IMR-90 (cell line): ENCODE data around the gene RFX3. TPM values are rescaled to one million over a fixed set of nuclear protein-coding genes. Genes with fewer than 3 reads are reported as not detected.

Experiments
- ATAC-seq: fragments of 200-7000 bp; cut with Tn5 transposase; 2 replicates; pipeline ENCODE4 v1.9.1; 2020; ENCODE audit warnings: low read depth, mild to moderate bottlenecking, moderate library complexity
- BruUV-seq: library from RNA; stranded (reverse); fragments of 400-500 nt; replicated peaks from 2 replicates; lab custom pipeline; 2021; lab: Mats Ljungman, UMichigan
- CTCF ChIA-PET: fragments of 300-600 bp; formaldehyde crosslinking; extraction: SDS; loops from one replicate; lab custom pipeline; 2021; ENCODE audit warnings: antibody characterized with exemption; lab: Yijun Ruan, JAX
- POLR2A ChIA-PET: fragments of 300-600 bp; sonication (Branson Sonifier 250); formaldehyde crosslinking; loops from one replicate; lab custom pipeline; 2022; ENCODE audit warnings: antibody characterized with exemption; ENCODE audit not compliant: unreplicated experiment; lab: Charles Lee
- DNase-seq: peaks from one replicate; pipeline ENCODE4 v3.0.0; 2013
- H2AFZ ChIP-seq: replicated peaks from 2 replicates; pipeline ENCODE3; 2013; ENCODE audit warnings: low read length, mild to moderate bottlenecking; ENCODE audit not compliant: poor library complexity
- H2AK5ac ChIP-seq: 2 replicates; pipeline ENCODE4 v1.6.1; 2013; ENCODE audit warnings: low read depth, low read length, inconsistent platforms
- H2AK9ac ChIP-seq: replicated peaks from 2 replicates; pipeline ENCODE3; 2013; ENCODE audit warnings: mild to moderate bottlenecking, low read depth, low read length, moderate library complexity; ENCODE audit not compliant: poor library complexity
- H2BK120ac ChIP-seq: 2 replicates; pipeline ENCODE4 v1.6.1; 2013; ENCODE audit warnings: low read depth, low read length, inconsistent platforms
- H2BK15ac ChIP-seq: 3 replicates; pipeline ENCODE4 v1.6.1; 2013; ENCODE audit warnings: low read depth, low read length, inconsistent platforms
- H2BK20ac ChIP-seq: 2 replicates; pipeline ENCODE4 v1.6.1; 2013; ENCODE audit warnings: low read depth, mild to moderate bottlenecking, inconsistent platforms, low read length, moderate library complexity
- H2BK5ac ChIP-seq: 2 replicates; pipeline ENCODE4 v1.6.1; 2013; ENCODE audit warnings: mild to moderate bottlenecking, low read depth, low read length, inconsistent platforms; ENCODE audit not compliant: poor library complexity, severe bottlenecking
- H3K14ac ChIP-seq: replicated peaks from 2 replicates; pipeline ENCODE4 v1.6.1; 2013; ENCODE audit warnings: low read depth, low read length, inconsistent platforms
- H3K18ac ChIP-seq: 2 replicates; pipeline ENCODE4 v1.6.1; 2013; ENCODE audit warnings: low read depth, low read length, control low read depth
- H3K23ac ChIP-seq: 2 replicates; pipeline ENCODE4 v1.6.1; 2013; ENCODE audit warnings: low read depth, low read length, inconsistent platforms
- H3K27ac ChIP-seq: 2 replicates; pipeline ENCODE4 v1.5.1; 2013; ENCODE audit warnings: mild to moderate bottlenecking, control low read depth, low read length; ENCODE audit not compliant: insufficient read depth
- H3K27me3 ChIP-seq: 2 replicates; pipeline ENCODE4 v1.6.1; 2013; ENCODE audit warnings: low read length; ENCODE audit not compliant: control insufficient read depth, insufficient read depth
- H3K36me3 ChIP-seq: 2 replicates; pipeline ENCODE4 v1.6.1; 2013; ENCODE audit warnings: low read length, mixed read lengths; ENCODE audit not compliant: control insufficient read depth, insufficient read depth
- H3K4ac ChIP-seq: 2 replicates; pipeline ENCODE4 v1.6.1; 2013; ENCODE audit warnings: low read depth, low read length, inconsistent platforms
- H3K4me1 ChIP-seq: 2 replicates; pipeline ENCODE4 v1.6.1; 2013; ENCODE audit warnings: low read length, mixed read lengths; ENCODE audit not compliant: control insufficient read depth, insufficient read depth
- H3K4me2 ChIP-seq: 2 replicates; pipeline ENCODE4 v1.6.1; 2013; ENCODE audit warnings: low read depth, mild to moderate bottlenecking, control low read depth, low read length, moderate library complexity
- H3K4me3 ChIP-seq: 2 replicates; pipeline ENCODE4 v1.5.1; 2013; ENCODE audit warnings: low read depth, mild to moderate bottlenecking, control low read depth, low read length, moderate library complexity; ENCODE audit not compliant: insufficient read depth
- H3K56ac ChIP-seq: 2 replicates; pipeline ENCODE4 v1.6.1; 2013; ENCODE audit warnings: low read length, inconsistent platforms; ENCODE audit not compliant: insufficient read depth; ENCODE audit errors: extremely low read depth
- H3K79me1 ChIP-seq, 2 experiments: 2 replicates each; pipeline ENCODE4 v1.6.1; 2013; ENCODE audit warnings: low read length in 2 of 2, inconsistent platforms in 1 of 2, low read depth in 1 of 2
- H3K9ac ChIP-seq: 2 replicates; pipeline ENCODE4 v1.6.1; 2013; ENCODE audit warnings: low read depth, low read length, control low read depth
- H3K9me1 ChIP-seq: 2 replicates; pipeline ENCODE4 v1.6.1; 2013; ENCODE audit warnings: low read length, inconsistent platforms; ENCODE audit not compliant: insufficient read depth
- H3K9me3 ChIP-seq: 2 replicates; pipeline ENCODE4 v1.6.1; 2013; ENCODE audit warnings: low read length; ENCODE audit not compliant: control insufficient read depth, insufficient read depth
- H4K20me1 ChIP-seq: 2 replicates; pipeline ENCODE4 v1.6.1; 2013; ENCODE audit warnings: low read length, inconsistent platforms; ENCODE audit not compliant: insufficient read depth
- H4K5ac ChIP-seq: 2 replicates; pipeline ENCODE4 v1.6.1; 2013; ENCODE audit warnings: mild to moderate bottlenecking, low read depth, low read length, control low read depth
- H4K8ac ChIP-seq, 2 experiments: 2 replicates each; pipeline ENCODE4 v1.6.1; 2013; ENCODE audit warnings: low read depth in 2 of 2, low read length in 2 of 2, control low read depth in 1 of 2, inconsistent platforms in 1 of 2
- H4K91ac ChIP-seq: 2 replicates; pipeline ENCODE4 v1.6.1; 2013; ENCODE audit warnings: low read depth, low read length, inconsistent platforms; ENCODE audit not compliant: insufficient read depth
- BHLHE40 ChIP-seq: fragments of 150-350 bp; IDR thresholded peaks from 2 replicates; pipeline ENCODE4 v1.6.1; 2016; ENCODE audit warnings: mild to moderate bottlenecking, low read depth, low read length
- CEBPB ChIP-seq: IDR thresholded peaks from 2 replicates; pipeline ENCODE4 v1.6.1; 2012; ENCODE audit warnings: low read depth, low read length, improper control_type of control experiment
- CHD1 ChIP-seq: IDR thresholded peaks from 2 replicates; pipeline ENCODE4 v1.6.1; 2012; ENCODE audit warnings: low read depth, low read length, improper control_type of control experiment
- CTCF ChIP-seq: conservative IDR thresholded peaks from 2 replicates; pipeline ENCODE4 v1.5.1; 2012; ENCODE audit warnings: mild to moderate bottlenecking, low read depth, low read length, improper control_type of control experiment
- ELK1 ChIP-seq: fragments of 150-350 bp; IDR thresholded peaks from 2 replicates; pipeline ENCODE4 v1.6.1; 2016; ENCODE audit warnings: low read depth, mild to moderate bottlenecking, low read length, moderate library complexity, borderline replicate concordance
- FOS ChIP-seq: fragments of 150-350 bp; IDR thresholded peaks from 2 replicates; pipeline ENCODE4 v1.6.1; 2016; ENCODE audit warnings: low read depth, low read length
- MAFK ChIP-seq: IDR thresholded peaks from 2 replicates; pipeline ENCODE4 v1.6.1; 2012; ENCODE audit warnings: low read depth, low read length, improper control_type of control experiment
- MAZ ChIP-seq: IDR thresholded peaks from 2 replicates; pipeline ENCODE4 v1.6.1; 2012; ENCODE audit warnings: low read depth, mild to moderate bottlenecking, low read length, improper control_type of control experiment, moderate library complexity, borderline replicate concordance
- MXI1 ChIP-seq: IDR thresholded peaks from 2 replicates; pipeline ENCODE4 v1.6.1; 2012; ENCODE audit warnings: low read depth, mild to moderate bottlenecking, low read length, moderate library complexity, borderline replicate concordance
- NFE2L2 ChIP-seq: fragments of 150-350 bp; IDR thresholded peaks from 2 replicates; pipeline ENCODE4 v1.6.1; 2016; ENCODE audit warnings: low read depth, mild to moderate bottlenecking, low read length
- POLR2A ChIP-seq: IDR thresholded peaks from 2 replicates; pipeline ENCODE4 v1.6.1; 2012; ENCODE audit warnings: mild to moderate bottlenecking, low read depth, low read length
- RAD21 ChIP-seq: IDR thresholded peaks from 2 replicates; pipeline ENCODE4 v1.6.1; 2012; ENCODE audit warnings: low read length, improper control_type of control experiment
- RCOR1 ChIP-seq: IDR thresholded peaks from 2 replicates; pipeline ENCODE4 v1.6.1; 2012; ENCODE audit warnings: mild to moderate bottlenecking, low read length, improper control_type of control experiment; ENCODE audit not compliant: insufficient replicate concordance
- RFX5 ChIP-seq: IDR thresholded peaks from 2 replicates; pipeline ENCODE4 v1.8.0; 2012; ENCODE audit warnings: low read depth, mild to moderate bottlenecking, low read length, moderate library complexity
- SMC3 ChIP-seq: fragments of 150-350 bp; IDR thresholded peaks from 2 replicates; pipeline ENCODE4 v1.6.1; 2016; ENCODE audit warnings: low read depth, mild to moderate bottlenecking, antibody characterized with exemption, low read length, moderate library complexity
- USF2 ChIP-seq: fragments of 150-350 bp; IDR thresholded peaks from 2 replicates; pipeline ENCODE4 v1.6.1; 2017; ENCODE audit warnings: mild to moderate bottlenecking, antibody characterized with exemption, low read length, low read depth
- WGBS, 2 experiments: methylation state at CpG; one replicate each; pipeline versions ENCODE4 v1.1.5 to v1.1.7; 2013; ENCODE audit warnings: missing lambda C conversion rate in 2 of 2; ENCODE audit not compliant: insufficient read length in 1 of 2; ENCODE audit errors: extremely low coverage in 2 of 2; 5-methylcytosine and 5-hydroxymethylcytosine counted together
- dilution Hi-C: fragments of 300-500 bp; cut with HindIII; formaldehyde crosslinking; loops from one replicate; pipeline ENCODE4 v1.14.3; 2018; ENCODE audit warnings: low sequenced_read_pairs; ENCODE audit not compliant: unreplicated experiment
- in situ Hi-C: fragments of 300-500 bp; cut with MboI; formaldehyde crosslinking; loops from 3 replicates; pipeline ENCODE4 v1.14.3; 2019; ENCODE audit warnings: low sequenced_read_pairs, inconsistent platforms, mixed read lengths
- intact Hi-C: fragments of 100-400 bp; cut with micrococcal nuclease; formaldehyde crosslinking; loops from 2 replicates; pipeline ENCODE4 v1.10.0; 2022
- polyA plus RNA-seq, 3 experiments: library from polyadenylated mRNA; depleted of rRNA; stranded (reverse); fragments of >200 nt; gene quantifications; 2 replicates each; pipeline ENCODE4 v1.2.3, GENCODE V29; 2012; ENCODE audit warnings: low replicate concordance in 1 of 3
- total RNA-seq: library from RNA; depleted of rRNA; stranded (reverse); fragments of >200 nt; gene quantifications from 2 replicates; pipeline ENCODE4 v1.2.3, GENCODE V29; 2012

RFX3 gene
- total and polyA plus RNA-seq, 2 of the 4 experiments (the other 2 are of a cell fraction) = 1.7 to 2.7 TPM

GRCh38 chr9:3240656-3241268 is 285.0 kb downstream of the RFX3 start:
- H2BK120ac ChIP-seq = no peak overlapping the region
- no peaks in the 10 kb centered on the region for H3K36me3 ChIP-seq
- H3K4me1 ChIP-seq = peaks cover 3% of the 10 kb centered on the region; the same call in 1 of the 2 replicates
- H4K8ac ChIP-seq = no peak overlapping the region
- no peak overlapping the region for H2BK20ac ChIP-seq
- dilution Hi-C loops (no loop called here), intact Hi-C loops (loop anchor here (1.0 to 10.0 kb wide), 5 partner anchors 201 to 1134 kb away; partner anchors contain the start of gene RFX3), in situ Hi-C loops (loop anchor here (25.0 kb wide), 1 partner anchor 1122 kb away; no protein-coding TSS in a partner anchor)
- ChIA-PET CTCF (interaction anchor here (0.6 to 1.3 kb wide), 18 partner anchors 9 to 1126 kb away, joined by 3 to 14 read pairs (median 3); no protein-coding TSS in a partner anchor), POLR2A (no interaction called here)
- no peak overlapping the region for H4K5ac ChIP-seq
- ATAC-seq (peak; percentile 90), DNase-seq (peak; percentile 63)
- no peak overlapping the region for H3K4me3 ChIP-seq
- H3K9me1 ChIP-seq = peaks cover 2% of the 10 kb centered on the region; the same call in 1 of the 2 replicates
- no peak overlapping the region for H2AFZ ChIP-seq
- H3K4ac ChIP-seq = no peak overlapping the region
- H3K27me3 ChIP-seq = no peaks in the 10 kb centered on the region
- H2BK15ac ChIP-seq = no peak overlapping the region
- no peak overlapping the region for H3K18ac ChIP-seq
- no TSS peak for BruUV-seq
- H3K79me1 ChIP-seq = no peaks in the 10 kb centered on the region
- H3K56ac ChIP-seq = no peak overlapping the region
- H3K27ac ChIP-seq = no peak overlapping the region
- TF ChIP-seq USF2 (no peak), CHD1 (no peak), MAFK (no peak), RAD21 (peak; percentile 83), ELK1 (no peak), CTCF (peak; percentile 78), POLR2A (no peak), CEBPB (no peak), RFX5 (no peak), MAZ (no peak), BHLHE40 (no peak), NFE2L2 (no peak), SMC3 (peak; percentile 63), MXI1 (no peak), FOS (no peak), RCOR1 (no peak)
- no peak overlapping the region for H3K9ac ChIP-seq
- WGBS, 2 experiments = no CpG with 5 or more reads among the region's 3 CpGs
- no peaks in the 10 kb centered on the region for H4K20me1 ChIP-seq
- H3K23ac ChIP-seq = no peak overlapping the region
- no peak overlapping the region for H2BK5ac ChIP-seq
- H3K9me3 ChIP-seq = no peaks in the 10 kb centered on the region
- H3K4me2 ChIP-seq = no peak overlapping the region
- H2AK5ac ChIP-seq = no peak overlapping the region
- no peak overlapping the region for H4K91ac ChIP-seq
- no peak overlapping the region for H3K14ac ChIP-seq
- H2AK9ac ChIP-seq = no peak overlapping the region
